ENCODE results near the gene MINDY2. TPM values are rescaled to one million over a fixed set of nuclear protein-coding genes. Genes with fewer than 3 reads are reported as not detected.

The MINDY2 gene
- total and polyA plus RNA-seq, 2 experiments from 2014 or later = 30.7 to 40.2 TPM

DNA sequence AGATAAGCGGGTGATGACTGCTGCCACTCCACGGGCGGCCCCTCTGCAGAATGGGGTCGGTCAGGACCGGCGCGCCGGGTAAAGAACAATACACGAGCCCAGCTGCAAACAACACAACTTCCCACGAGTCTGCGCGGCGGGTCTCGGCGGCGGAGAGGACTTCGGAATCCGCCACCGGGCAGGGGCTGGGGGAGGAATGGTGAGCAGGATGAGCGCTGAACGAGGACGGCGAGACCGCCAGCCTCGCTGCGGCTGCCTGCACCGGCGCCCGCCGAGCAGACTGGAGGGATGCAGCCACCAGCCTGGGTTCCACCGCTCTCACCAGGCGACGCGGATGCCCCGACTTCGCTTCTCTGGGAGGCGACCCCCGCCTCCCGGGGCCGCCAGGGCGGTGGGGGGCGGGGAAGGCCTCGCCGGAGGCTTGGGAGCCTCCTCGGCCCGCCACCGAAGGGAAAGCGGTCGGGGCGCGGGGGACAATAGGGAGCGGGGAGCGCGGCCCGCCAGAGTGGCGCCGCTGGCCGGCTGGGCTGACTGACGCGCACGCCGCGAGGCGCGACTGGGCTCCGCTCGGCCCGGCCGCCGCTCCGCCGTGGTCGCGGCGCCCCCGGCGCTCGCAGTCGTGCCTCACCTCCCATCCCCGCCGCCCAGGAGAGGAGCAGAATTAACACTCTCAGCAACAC lies 22.1 kb upstream of the MINDY2 start:
- peak overlapping the region; percentile 99 for H3K27ac ChIP-seq
- H3K27me3 ChIP-seq = no peaks in the 10 kb centered on the region
- H3K4me3 ChIP-seq = peak overlapping the region; percentile 99
- TF ChIP-seq, protein P1, sequence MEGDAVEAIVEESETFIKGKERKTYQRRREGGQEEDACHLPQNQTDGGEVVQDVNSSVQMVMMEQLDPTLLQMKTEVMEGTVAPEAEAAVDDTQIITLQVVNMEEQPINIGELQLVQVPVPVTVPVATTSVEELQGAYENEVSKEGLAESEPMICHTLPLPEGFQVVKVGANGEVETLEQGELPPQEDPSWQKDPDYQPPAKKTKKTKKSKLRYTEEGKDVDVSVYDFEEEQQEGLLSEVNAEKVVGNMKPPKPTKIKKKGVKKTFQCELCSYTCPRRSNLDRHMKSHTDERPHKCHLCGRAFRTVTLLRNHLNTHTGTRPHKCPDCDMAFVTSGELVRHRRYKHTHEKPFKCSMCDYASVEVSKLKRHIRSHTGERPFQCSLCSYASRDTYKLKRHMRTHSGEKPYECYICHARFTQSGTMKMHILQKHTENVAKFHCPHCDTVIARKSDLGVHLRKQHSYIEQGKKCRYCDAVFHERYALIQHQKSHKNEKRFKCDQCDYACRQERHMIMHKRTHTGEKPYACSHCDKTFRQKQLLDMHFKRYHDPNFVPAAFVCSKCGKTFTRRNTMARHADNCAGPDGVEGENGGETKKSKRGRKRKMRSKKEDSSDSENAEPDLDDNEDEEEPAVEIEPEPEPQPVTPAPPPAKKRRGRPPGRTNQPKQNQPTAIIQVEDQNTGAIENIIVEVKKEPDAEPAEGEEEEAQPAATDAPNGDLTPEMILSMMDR (IDR thresholded peaks at IDR 0.05; ENCODE audit: low read depth, low read length) = no peak
- no peaks in the 10 kb centered on the region for H3K9me3 ChIP-seq (ENCODE audit: low read depth)
- H3K4me1 ChIP-seq (ENCODE audit: low read depth) = peaks cover 21% of the 10 kb centered on the region
- H3K36me3 ChIP-seq = no peaks in the 10 kb centered on the region
- peak; percentile 62 to 77 for DNase-seq (ENCODE audit: low read depth in 1 of 2, low spot score in 1 of 2)

DNA sequence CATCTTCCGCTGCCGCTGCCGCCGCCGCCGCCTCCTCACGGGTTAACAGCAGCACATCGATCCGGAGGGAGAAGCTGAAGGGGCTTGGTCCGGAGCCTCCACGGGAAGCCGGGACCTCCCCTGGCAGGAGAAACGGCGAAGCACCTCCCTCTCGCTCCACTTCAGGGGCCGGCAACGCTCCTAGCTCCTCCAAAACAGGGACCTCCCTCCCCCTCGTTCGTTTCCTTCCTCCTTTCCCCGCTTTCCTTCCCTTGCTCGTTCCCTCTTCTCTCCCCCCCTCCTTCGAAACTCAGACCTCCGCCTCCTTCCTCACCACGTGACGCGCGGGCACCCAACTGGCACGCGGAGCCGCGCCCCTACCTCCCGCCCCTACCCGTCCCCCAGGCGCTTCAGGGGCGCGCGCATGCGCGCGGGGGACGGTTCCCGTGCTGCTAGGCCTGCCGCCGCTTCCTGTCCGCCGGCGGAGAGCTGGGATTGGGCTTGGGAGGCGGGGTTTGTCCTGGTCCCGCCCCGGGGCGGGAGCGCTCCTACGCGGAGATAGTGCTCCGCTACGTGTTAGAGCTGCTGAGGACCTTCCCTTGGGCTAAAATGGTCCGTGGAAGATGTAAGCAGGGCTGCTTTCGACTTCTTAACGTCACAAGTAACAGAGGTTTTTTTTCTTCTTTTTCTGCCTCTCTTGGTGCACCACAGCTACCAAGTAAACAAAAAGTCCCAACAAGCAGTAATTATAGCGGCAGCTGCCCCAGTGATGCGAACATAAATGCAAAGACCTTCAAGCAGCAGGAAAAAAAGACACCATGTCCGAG lies 21.4 kb upstream of the MINDY2 start, which contains the start of gene ADAM10:
Gene ADAM10 (minus strand): TSS at position 176 of the 806 bp plus-strand sequence. CDS start 173 bp downstream, at position 3.
- H3K9me3 ChIP-seq (ENCODE audit: low read depth) = no peaks in the 10 kb centered on the region
- H3K27me3 ChIP-seq = no peaks in the 10 kb centered on the region
- peak within 1 kb of the TSS; percentile 99 for H3K27ac ChIP-seq
- H3K4me3 ChIP-seq = peak within 1 kb of the TSS; percentile 99
- TF ChIP-seq, protein P1 (IDR thresholded peaks at IDR 0.05; ENCODE audit: low read depth, low read length) = no peak
- DNase-seq (ENCODE audit: low read depth in 1 of 2, low spot score in 1 of 2) = peak; percentile 100
- H3K4me1 ChIP-seq (ENCODE audit: low read depth) = peaks cover 21% of the 10 kb centered on the region
- H3K36me3 ChIP-seq = no peaks in the 10 kb centered on the region

DNA sequence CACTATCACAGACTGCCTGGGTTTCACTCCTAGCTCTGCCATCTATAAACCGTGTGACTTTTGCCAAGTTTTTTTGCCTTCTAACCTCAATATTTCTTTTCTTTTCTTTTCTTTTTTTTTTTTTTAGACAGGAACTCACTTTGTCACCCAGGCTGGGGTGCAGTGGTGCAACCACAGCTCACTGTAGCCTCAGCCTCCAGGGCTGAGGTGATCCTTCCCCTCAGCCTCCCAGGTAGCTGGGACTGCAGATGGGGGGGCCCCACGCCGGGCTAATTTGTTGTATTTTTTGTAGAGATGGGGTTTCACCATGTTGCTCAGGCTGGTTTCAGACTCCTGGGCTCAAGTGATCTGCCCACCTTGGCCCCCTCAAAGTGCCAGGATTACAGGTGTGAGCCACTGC lies 18.4 kb upstream of the MINDY2 start:
- no peak for DNase-seq (ENCODE audit: low read depth in 1 of 2, low spot score in 1 of 2)
- Histone ChIP-seq H3K27ac (no peak overlapping the region), H3K36me3 (no peaks in the 10 kb centered on the region), H3K4me1 (ENCODE audit: low read depth) (peaks cover 1% of the 10 kb centered on the region), H3K9me3 (ENCODE audit: low read depth) (no peaks in the 10 kb centered on the region), H3K27me3 (no peaks in the 10 kb centered on the region), H3K4me3 (no peak overlapping the region)
- TF ChIP-seq, protein P1 (IDR thresholded peaks at IDR 0.05; ENCODE audit: low read depth, low read length) = no peak

DNA sequence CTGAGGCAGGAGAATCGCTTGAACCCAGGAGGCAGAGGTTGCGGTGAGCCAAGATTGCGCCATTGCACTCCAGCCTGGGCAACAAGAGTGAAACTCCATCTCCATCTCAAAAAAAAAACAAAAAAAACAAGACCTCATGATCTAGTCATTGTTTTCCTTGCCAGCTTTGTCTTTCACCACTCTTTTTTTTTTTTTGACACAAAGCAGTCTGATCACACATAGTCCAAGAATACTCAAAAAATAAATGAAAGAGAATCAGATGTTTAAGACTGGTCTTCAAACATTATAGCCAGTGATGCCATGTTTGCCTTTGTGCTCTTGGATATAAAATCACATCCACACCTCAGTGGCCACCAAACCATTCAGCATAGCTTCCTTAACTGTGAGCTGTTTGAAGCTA lies 15.8 kb upstream of the MINDY2 start:
- Histone ChIP-seq H3K4me1 (ENCODE audit: low read depth) (no peaks in the 10 kb centered on the region), H3K36me3 (no peaks in the 10 kb centered on the region), H3K9me3 (ENCODE audit: low read depth) (no peaks in the 10 kb centered on the region), H3K4me3 (no peak overlapping the region), H3K27me3 (no peaks in the 10 kb centered on the region), H3K27ac (no peak overlapping the region)
- TF ChIP-seq, protein P1 (IDR thresholded peaks at IDR 0.05; ENCODE audit: low read depth, low read length) = no peak
- DNase-seq (ENCODE audit: low read depth in 1 of 2, low spot score in 1 of 2) = no peak

DNA sequence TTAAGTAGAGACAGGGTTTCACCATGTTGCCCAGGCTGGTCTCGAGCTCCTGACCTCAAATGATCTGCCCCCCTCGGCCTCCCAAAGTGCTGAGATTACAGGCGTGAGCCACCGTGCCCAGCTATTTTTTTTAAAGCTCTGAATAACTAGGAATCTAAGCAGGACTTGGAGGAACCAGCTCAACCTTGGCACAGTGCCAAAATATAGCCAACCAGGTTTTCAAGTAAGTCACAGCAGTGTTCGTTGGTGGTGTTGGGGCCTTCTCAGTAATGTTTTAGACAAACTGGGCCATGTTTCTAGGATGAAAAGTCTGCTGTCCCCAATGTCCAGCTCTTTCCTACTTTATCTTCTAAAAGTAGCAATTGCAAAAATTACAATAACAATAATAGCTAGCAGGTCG lies 15.1 kb upstream of the MINDY2 start:
- Histone ChIP-seq H3K9me3 (ENCODE audit: low read depth) (no peaks in the 10 kb centered on the region), H3K27me3 (no peaks in the 10 kb centered on the region), H3K27ac (no peak overlapping the region), H3K4me3 (no peak overlapping the region), H3K4me1 (ENCODE audit: low read depth) (no peaks in the 10 kb centered on the region), H3K36me3 (no peaks in the 10 kb centered on the region)
- DNase-seq (ENCODE audit: low read depth in 1 of 2, low spot score in 1 of 2) = peak; percentile 38 to 45
- TF ChIP-seq, protein P1 (IDR thresholded peaks at IDR 0.05; ENCODE audit: low read depth, low read length) = no peak
